ENCODE results near the gene GANAB. TPM values are rescaled to one million over a fixed set of nuclear protein-coding genes. Genes with fewer than 3 reads are reported as not detected.

The GANAB gene
- total and polyA plus RNA-seq, 4 donors, result 45.2 to 209 (median 148) TPM

- no peak for DNase-seq (ENCODE audit: low spot score)
- no peak for TF ChIP-seq FOXA2 (IDR thresholded peaks at IDR 0.05)
- no peak for TF ChIP-seq EGR1 (IDR thresholded peaks at IDR 0.05; ENCODE audit: low read depth in 2 of 2)
- no peak for TF ChIP-seq JUND (IDR thresholded peaks at IDR 0.05)
- TF ChIP-seq ZBTB33 (IDR thresholded peaks at IDR 0.05), result peak; percentile 32
- no peaks in the 10 kb centered on the region for H3K27me3 ChIP-seq (ENCODE audit: control insufficient read depth in 4 of 4, insufficient read depth in 4 of 4, low read length in 3 of 4)
- H3K4me3 ChIP-seq (ENCODE audit: low read depth in 1 of 3, low read length in 3 of 3), result peak overlapping the region; percentile 82 to 92 (median 86)
- peak overlapping the region; percentile 80 to 84 for H3K9ac ChIP-seq (ENCODE audit: low read depth in 1 of 2, low read length in 2 of 2)
- H3K9me3 ChIP-seq (ENCODE audit: control insufficient read depth in 4 of 4, low read length in 3 of 4), result no peaks in the 10 kb centered on the region
- peaks cover 0 to 8% (median under 1%) of the 10 kb centered on the region in 4 donors for H3K36me3 ChIP-seq (ENCODE audit: control insufficient read depth in 4 of 4, insufficient read depth in 3 of 4, low read depth in 1 of 4, low read length in 3 of 4)
- H3K27ac ChIP-seq (ENCODE audit: low read depth in 1 of 2, low read length in 2 of 2), result peak overlapping the region; percentile 83 to 86
- whole genome bisulfite sequencing, result under 1% methylated on average over 17 of the region's 17 CpGs
- H3K4me1 ChIP-seq (ENCODE audit: control insufficient read depth in 4 of 4, insufficient read depth in 4 of 4, low read length in 3 of 4), result peaks cover 18 to 50% (median 39%) of the 10 kb centered on the region in 4 donors
Observed at GRCh38 chr11:62671236-62671607, 24.8 kb upstream of the GANAB start.

- no peak for DNase-seq (ENCODE audit: low spot score)
- H3K9ac ChIP-seq (ENCODE audit: low read depth in 1 of 2, low read length in 2 of 2), result peak overlapping the region in 1 of 2 donors; percentile 1
Observed at GRCh38 chr11:62669420-62670161, 23.2 kb upstream of the GANAB start.

GRCh38 chr11:62667460-62667859 is 21.0 kb upstream of the GANAB start:
- no peak for DNase-seq (ENCODE audit: low spot score)

More at GRCh38 chr11:62669420-62670161, 23.2 kb upstream of the GANAB start:
- Histone ChIP-seq H3K27me3 (ENCODE audit: control insufficient read depth in 4 of 4, insufficient read depth in 4 of 4, low read length in 3 of 4) (no peaks in the 10 kb centered on the region), H3K4me1 (ENCODE audit: control insufficient read depth in 4 of 4, insufficient read depth in 4 of 4, low read length in 3 of 4) (peaks cover 22 to 56% (median 44%) of the 10 kb centered on the region in 4 donors), H3K36me3 (ENCODE audit: control insufficient read depth in 4 of 4, insufficient read depth in 3 of 4, low read depth in 1 of 4, low read length in 3 of 4) (peaks cover 0 to 8% (median 0%) of the 10 kb centered on the region in 4 donors), H3K4me3 (ENCODE audit: low read depth in 1 of 3, low read length in 3 of 3) (no peak overlapping the region), H3K27ac (ENCODE audit: low read depth in 1 of 2, low read length in 2 of 2) (peak overlapping the region in 1 of 2 donors; percentile 29), H3K9me3 (ENCODE audit: control insufficient read depth in 4 of 4, low read length in 3 of 4) (no peaks in the 10 kb centered on the region)
- TF ChIP-seq EGR1 (IDR thresholded peaks at IDR 0.05; ENCODE audit: low read depth in 2 of 2), result no peak
- peak; percentile 36 to 40 for TF ChIP-seq HNF4A (conservative IDR thresholded peaks at IDR 0.05)
- TF ChIP-seq SP1 (IDR thresholded peaks at IDR 0.05), result peak; percentile 27
- peak; percentile 34 for TF ChIP-seq YY1 (IDR thresholded peaks at IDR 0.05)
- peak in 1 of 2 donors; percentile 49 for TF ChIP-seq RXRA (IDR thresholded peaks at IDR 0.05)
- TF ChIP-seq ATF3 (IDR thresholded peaks at IDR 0.05), result no peak
- TF ChIP-seq GABPA (IDR thresholded peaks at IDR 0.05 in 1 of 2, conservative IDR thresholded peaks at IDR 0.05 in 1 of 2), result peak in 1 of 2 donors; percentile 61
- 69% methylated on average over 4 of the region's 4 CpGs for WGBS

More at GRCh38 chr11:62667460-62667859, 21.0 kb upstream of the GANAB start:
- peaks cover 1 to 10% (median 6%) of the 10 kb centered on the region in 4 donors for H3K36me3 ChIP-seq (ENCODE audit: control insufficient read depth in 4 of 4, insufficient read depth in 3 of 4, low read depth in 1 of 4, low read length in 3 of 4)
- TF ChIP-seq HNF4A (conservative IDR thresholded peaks at IDR 0.05), result no peak
- no peak for TF ChIP-seq GABPA (IDR thresholded peaks at IDR 0.05 in 1 of 2, conservative IDR thresholded peaks at IDR 0.05 in 1 of 2)
- no peak for TF ChIP-seq HNF4G (IDR thresholded peaks at IDR 0.05)
- TF ChIP-seq RXRA (IDR thresholded peaks at IDR 0.05), result no peak
- TF ChIP-seq JUND (IDR thresholded peaks at IDR 0.05), result no peak
- no peak for TF ChIP-seq FOXA2 (IDR thresholded peaks at IDR 0.05)
- no peak for TF ChIP-seq CTCF (IDR thresholded peaks at IDR 0.05; ENCODE audit: low read depth, low read length, missing input control)
- no peak for TF ChIP-seq NR2F2 (IDR thresholded peaks at IDR 0.05)
- no peak for TF ChIP-seq TAF1 (conservative IDR thresholded peaks at IDR 0.05)
- TF ChIP-seq SP1 (IDR thresholded peaks at IDR 0.05), result no peak
- TF ChIP-seq MAX (IDR thresholded peaks at IDR 0.05), result no peak
- TF ChIP-seq FOXA1 (IDR thresholded peaks at IDR 0.05), result no peak
- TF ChIP-seq REST (IDR thresholded peaks at IDR 0.05), result no peak
- H3K9me3 ChIP-seq (ENCODE audit: control insufficient read depth in 4 of 4, low read length in 3 of 4), result no peaks in the 10 kb centered on the region
- H3K4me3 ChIP-seq (ENCODE audit: low read depth in 1 of 3, low read length in 3 of 3), result no peak overlapping the region
- H3K4me1 ChIP-seq (ENCODE audit: control insufficient read depth in 4 of 4, insufficient read depth in 4 of 4, low read length in 3 of 4), result peaks cover 15 to 49% (median 35%) of the 10 kb centered on the region in 4 donors
- H3K27ac ChIP-seq (ENCODE audit: low read depth in 1 of 2, low read length in 2 of 2), result no peak overlapping the region
- H3K9ac ChIP-seq (ENCODE audit: low read depth in 1 of 2, low read length in 2 of 2), result no peak overlapping the region
- 92% methylated on average over 2 of the region's 2 CpGs for WGBS
- no peaks in the 10 kb centered on the region for H3K27me3 ChIP-seq (ENCODE audit: control insufficient read depth in 4 of 4, insufficient read depth in 4 of 4, low read length in 3 of 4)
